ENCODE data around the gene NPIPA3. TPM values are rescaled to one million over a fixed set of nuclear protein-coding genes. Genes with fewer than 3 reads are reported as not detected.
"Not testable (repeated sequence)": the region's sequence is repeated elsewhere in the genome, so short reads cannot be mapped to it uniquely, and the experiment has no call there.

NPIPA3 gene
- total and polyA plus RNA-seq, 4 donors, result 0.22 to 1.5 (median 1.0) TPM; not detected in 1

GRCh38 chr16:14740832-14741385, 37.7 kb downstream of the NPIPA3 start:
- 66% methylated on average over 2 of the region's 10 CpGs; no CpG with 5 or more reads in 1 of the 2 donors for WGBS, 2 donors
- not testable (repeated sequence) for ATAC-seq (ENCODE audit: insufficient read depth, low FRiP score)

GRCh38 chr16:14741794-14742193, 38.6 kb downstream of the NPIPA3 start:
- H3K27ac ChIP-seq (ENCODE audit: low read depth in 1 of 2, low read length in 1 of 2); H3K36me3 ChIP-seq (ENCODE audit: control insufficient read depth in 4 of 4, insufficient read depth in 4 of 4, low read length in 4 of 4); H3K4me1 ChIP-seq (ENCODE audit: control insufficient read depth in 5 of 5, insufficient read depth in 5 of 5, low read length in 5 of 5); ATAC-seq (ENCODE audit: insufficient read depth, low FRiP score); H3K9me3 ChIP-seq (ENCODE audit: control insufficient read depth in 4 of 4, insufficient read depth in 3 of 4, low read length in 3 of 4); H3K4me3 ChIP-seq; H3K9ac ChIP-seq (ENCODE audit: insufficient read depth in 1 of 2, low read length in 2 of 2); DNase-seq; H3K27me3 ChIP-seq (ENCODE audit: control insufficient read depth in 3 of 3, insufficient read depth in 3 of 3, low read length in 2 of 3): not testable (repeated sequence)
- no CpG with 5 or more reads among the region's 11 CpGs for WGBS, 2 donors

More at GRCh38 chr16:14740832-14741385, 37.7 kb downstream of the NPIPA3 start:
- not testable (repeated sequence) for H3K9ac ChIP-seq (ENCODE audit: insufficient read depth in 1 of 2, low read length in 2 of 2); H3K9me3 ChIP-seq (ENCODE audit: control insufficient read depth in 4 of 4, insufficient read depth in 3 of 4, low read length in 3 of 4); H3K27ac ChIP-seq (ENCODE audit: low read depth in 1 of 2, low read length in 1 of 2); H3K36me3 ChIP-seq (ENCODE audit: control insufficient read depth in 4 of 4, insufficient read depth in 4 of 4, low read length in 4 of 4); H3K4me1 ChIP-seq (ENCODE audit: control insufficient read depth in 5 of 5, insufficient read depth in 5 of 5, low read length in 5 of 5); DNase-seq; H3K27me3 ChIP-seq (ENCODE audit: control insufficient read depth in 3 of 3, insufficient read depth in 3 of 3, low read length in 2 of 3); H3K4me3 ChIP-seq

- H3K4me1 ChIP-seq (ENCODE audit: control insufficient read depth in 5 of 5, insufficient read depth in 5 of 5, low read length in 5 of 5); H3K36me3 ChIP-seq (ENCODE audit: control insufficient read depth in 4 of 4, insufficient read depth in 4 of 4, low read length in 4 of 4); H3K27ac ChIP-seq (ENCODE audit: low read depth in 1 of 2, low read length in 1 of 2); H3K4me3 ChIP-seq; H3K9ac ChIP-seq (ENCODE audit: insufficient read depth in 1 of 2, low read length in 2 of 2); H3K27me3 ChIP-seq (ENCODE audit: control insufficient read depth in 3 of 3, insufficient read depth in 3 of 3, low read length in 2 of 3); H3K9me3 ChIP-seq (ENCODE audit: control insufficient read depth in 4 of 4, insufficient read depth in 3 of 4, low read length in 3 of 4); DNase-seq: not testable (repeated sequence)
- WGBS, 2 donors, result no CpG with 5 or more reads among the region's 73 CpGs
- peak; percentile 98 for ATAC-seq (ENCODE audit: insufficient read depth, low FRiP score)
These were observed 39.3 kb downstream of the NPIPA3 start, which contains the start of gene NPIPA2 for GRCh38 chr16:14742273-14743128. Gene NPIPA2 (plus strand): TSS chr16:14742533. CDS start chr16:14748066, 5,533 bp downstream.

- not testable (repeated sequence) for ATAC-seq (ENCODE audit: insufficient read depth, low FRiP score); H3K4me3 ChIP-seq; H3K27ac ChIP-seq (ENCODE audit: low read depth in 1 of 2, low read length in 1 of 2); H3K9ac ChIP-seq (ENCODE audit: insufficient read depth in 1 of 2, low read length in 2 of 2); H3K9me3 ChIP-seq (ENCODE audit: control insufficient read depth in 4 of 4, insufficient read depth in 3 of 4, low read length in 3 of 4); H3K27me3 ChIP-seq (ENCODE audit: control insufficient read depth in 3 of 3, insufficient read depth in 3 of 3, low read length in 2 of 3); DNase-seq; H3K4me1 ChIP-seq (ENCODE audit: control insufficient read depth in 5 of 5, insufficient read depth in 5 of 5, low read length in 5 of 5); H3K36me3 ChIP-seq (ENCODE audit: control insufficient read depth in 4 of 4, insufficient read depth in 4 of 4, low read length in 4 of 4)
- no CpG with 5 or more reads among the region's 2 CpGs for WGBS, 2 donors
These were observed 70.4 kb downstream of the NPIPA3 start for GRCh38 chr16:14773654-14774053.

GRCh38 chr16:14775624-14776023, 72.4 kb downstream of the NPIPA3 start:
- not testable (repeated sequence) for H3K27me3 ChIP-seq (ENCODE audit: control insufficient read depth in 3 of 3, insufficient read depth in 3 of 3, low read length in 2 of 3); H3K4me3 ChIP-seq; H3K9ac ChIP-seq (ENCODE audit: insufficient read depth in 1 of 2, low read length in 2 of 2); H3K36me3 ChIP-seq (ENCODE audit: control insufficient read depth in 4 of 4, insufficient read depth in 4 of 4, low read length in 4 of 4); ATAC-seq (ENCODE audit: insufficient read depth, low FRiP score); H3K9me3 ChIP-seq (ENCODE audit: control insufficient read depth in 4 of 4, insufficient read depth in 3 of 4, low read length in 3 of 4); DNase-seq; H3K27ac ChIP-seq (ENCODE audit: low read depth in 1 of 2, low read length in 1 of 2); H3K4me1 ChIP-seq (ENCODE audit: control insufficient read depth in 5 of 5, insufficient read depth in 5 of 5, low read length in 5 of 5)
- WGBS, 2 donors, result 85 to 100% methylated on average over 1 of the region's 2 CpGs

Other genes with a start within 250 kb of the NPIPA3 start
- gene PARN, start 73.2 kb upstream of the NPIPA3 start, total RNA-seq, result 10 to 100 TPM; 33.6 to 44.4 TPM
- gene PARN, start 73.2 kb upstream of the NPIPA3 start, polyA plus RNA-seq, result 10 to 100 TPM; 12.3 to 16.7 TPM
- 10 to 100 TPM; 66.2 to 68.9 TPM for gene BFAR, start 70.5 kb upstream of the NPIPA3 start, total RNA-seq
- gene BFAR, start 70.5 kb upstream of the NPIPA3 start, polyA plus RNA-seq, result 10 to 100 TPM; 48.4 to 74.2 TPM
- gene PLA2G10, start 9.1 kb upstream of the NPIPA3 start, total RNA-seq, result 1 to 10 TPM in 1 of 2 donors, under 1 TPM in 1; 0.40 to 5.6 TPM
- 10 to 100 TPM in 1 of 2 donors, 1 to 10 TPM in 1; 5.8 to 10.1 TPM for gene PLA2G10, start 9.1 kb upstream of the NPIPA3 start, polyA plus RNA-seq
- 1 to 10 TPM; 1.7 to 2.7 TPM for gene NPIPA2, start 39.1 kb downstream of the NPIPA3 start, total RNA-seq
- gene NPIPA2, start 39.1 kb downstream of the NPIPA3 start, polyA plus RNA-seq, result 1 to 10 TPM in 1 of 2 donors, under 1 TPM in 1; 0.68 to 3.0 TPM
- gene NOMO1, start 130.3 kb downstream of the NPIPA3 start, total RNA-seq, result 10 to 100 TPM; 39.6 to 90.8 TPM
- 10 to 100 TPM; 21.2 to 45.1 TPM for gene NOMO1, start 130.3 kb downstream of the NPIPA3 start, polyA plus RNA-seq
- gene NPIPA1, start 234.0 kb downstream of the NPIPA3 start, total RNA-seq, result 10 to 100 TPM; 75.8 to 90.0 TPM
- 10 to 100 TPM; 49.7 to 74.8 TPM for gene NPIPA1, start 234.0 kb downstream of the NPIPA3 start, polyA plus RNA-seq

Data from lung (tissue), 10 donors.